GM18867 (cell line): Measurements from ENCODE around the gene EIF2D.
"Not testable (repeated sequence)": the region's sequence is repeated elsewhere in the genome, so short reads cannot be mapped to it uniquely, and the experiment has no call there.

Source experiments
- ATAC-seq: cut with Tn5 transposase; IDR thresholded peaks from one replicate; pipeline ENCODE4 v1.9.1; 2021; ENCODE audit warnings: mild to moderate bottlenecking, moderate library complexity; ENCODE audit not compliant: unreplicated experiment

The EIF2D gene

DNA sequence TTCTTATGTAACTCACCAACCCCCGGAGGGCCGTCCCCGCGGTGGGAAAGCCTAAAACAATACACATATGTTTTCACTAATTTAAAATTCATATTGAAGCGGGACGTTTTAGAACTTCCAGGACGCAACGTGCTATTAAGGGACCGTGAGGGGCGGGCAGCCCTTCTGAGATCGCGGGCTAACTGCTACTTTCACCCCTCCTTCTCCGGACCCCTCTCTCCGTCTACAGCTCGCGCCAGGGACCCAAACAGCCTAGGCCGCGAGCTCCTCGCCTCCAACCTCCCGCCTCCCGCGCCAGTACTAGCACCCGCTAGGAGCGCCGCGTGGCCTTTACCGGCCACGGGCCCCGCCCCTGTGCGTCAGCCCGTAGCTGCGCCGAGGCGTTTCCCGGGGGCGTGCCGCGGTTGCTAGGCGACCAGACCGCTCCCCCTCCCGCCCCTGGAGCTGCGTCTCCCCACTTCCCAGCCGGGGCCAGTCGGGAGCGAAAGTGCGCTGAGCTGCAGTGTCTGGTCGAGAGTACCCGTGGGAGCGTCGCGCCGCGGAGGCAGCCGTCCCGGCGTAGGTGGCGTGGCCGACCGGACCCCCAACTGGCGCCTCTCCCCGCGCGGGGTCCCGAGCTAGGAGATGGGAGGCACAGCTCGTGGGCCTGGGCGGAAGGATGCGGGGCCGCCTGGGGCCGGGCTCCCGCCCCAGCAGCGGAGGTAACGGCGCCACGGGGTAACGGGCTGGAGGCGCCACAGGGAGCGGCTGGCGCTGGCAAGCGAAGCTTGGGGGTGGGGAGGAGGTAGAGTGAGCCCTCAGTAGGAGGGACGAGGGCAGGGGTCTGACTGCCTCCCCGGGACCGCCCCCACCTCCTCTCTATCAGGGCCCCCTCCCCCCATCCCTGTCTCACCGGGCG, 23.1 kb upstream of the EIF2D start, which contains the start of gene DYRK3:
TSS of gene DYRK3 (plus strand) at position 457 of the 898 bp plus-strand sequence. CDS start at position 625, 168 bp downstream.
- ATAC-seq = peak; percentile 91

DNA sequence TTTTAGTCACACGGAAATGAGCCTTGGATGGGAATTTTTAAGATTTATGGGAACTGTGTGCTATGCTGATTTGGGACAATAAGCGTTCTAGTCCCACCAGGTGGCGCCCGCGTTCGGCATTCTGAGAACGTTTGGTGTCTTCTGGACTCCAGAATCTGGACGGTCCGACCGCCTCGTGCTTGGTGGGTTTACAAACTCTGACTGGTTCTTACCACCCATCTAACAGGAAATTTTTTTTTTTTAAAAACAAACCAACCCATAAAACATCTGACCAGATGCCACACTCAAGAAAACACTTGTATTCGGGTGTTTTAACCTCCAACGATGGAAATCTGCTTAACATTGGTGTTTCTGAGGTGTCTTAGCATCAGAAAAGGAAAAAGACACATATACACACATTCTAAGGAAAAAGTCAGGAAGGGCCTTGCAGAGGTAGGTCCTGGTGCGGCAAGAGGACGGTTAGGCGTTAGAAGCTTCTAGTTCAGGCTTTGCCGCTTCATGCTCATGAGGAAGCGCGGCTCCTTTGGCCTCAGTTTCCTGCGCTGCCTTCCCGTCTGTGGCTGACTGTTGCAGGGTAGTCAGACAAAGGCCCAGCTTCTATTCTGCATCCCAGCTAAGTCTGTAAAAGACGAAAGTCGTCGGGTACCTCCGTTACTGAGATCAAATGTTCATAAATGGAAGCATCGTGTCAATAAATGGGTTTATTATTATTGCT, 22.3 kb upstream of the EIF2D start:
- no peak for ATAC-seq

GRCh38 chr1:206633708-206634121, 21.4 kb upstream of the EIF2D start:
- ATAC-seq = no peak

DNA sequence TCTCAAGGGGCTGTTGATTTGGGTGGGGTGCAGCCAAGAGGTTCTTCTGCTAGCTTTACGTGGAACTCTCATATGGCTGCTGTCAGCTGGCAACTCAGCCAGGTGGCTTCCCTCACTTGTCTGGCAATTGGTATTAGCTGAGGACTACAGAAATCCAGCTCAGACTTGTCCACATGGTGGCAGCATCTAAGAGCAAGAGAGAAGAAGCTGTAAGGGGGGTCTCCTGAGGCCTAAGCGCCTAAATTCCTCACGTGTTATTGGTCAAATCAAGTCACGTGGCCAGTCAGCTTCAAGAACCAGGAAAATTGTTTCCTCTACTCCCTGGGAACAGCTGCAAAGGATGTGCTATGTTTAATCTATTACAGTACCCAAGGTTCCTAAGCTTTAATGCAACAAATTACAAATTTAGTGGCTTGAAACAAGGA, 18.8 kb upstream of the EIF2D start:
- no peak for ATAC-seq

DNA sequence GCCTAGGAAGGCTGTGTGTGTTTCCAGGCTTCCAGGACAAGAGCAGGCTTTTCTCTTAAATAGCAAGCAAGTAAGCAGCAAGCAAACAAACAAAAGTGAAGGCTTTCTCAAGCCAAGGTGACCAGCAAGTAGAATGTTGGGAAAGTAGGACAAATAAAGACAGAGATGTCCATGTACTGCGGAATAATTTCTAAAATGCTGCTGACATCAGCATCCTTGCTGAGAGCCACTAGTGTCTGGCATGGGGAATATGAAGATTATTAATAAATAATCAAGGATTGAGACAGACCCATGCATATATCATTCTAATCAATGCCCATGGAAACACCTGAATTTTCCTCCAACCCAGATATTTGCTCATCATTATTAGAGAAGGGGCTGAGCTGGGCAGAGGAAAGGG, 16.7 kb upstream of the EIF2D start:
- no peak for ATAC-seq

DNA sequence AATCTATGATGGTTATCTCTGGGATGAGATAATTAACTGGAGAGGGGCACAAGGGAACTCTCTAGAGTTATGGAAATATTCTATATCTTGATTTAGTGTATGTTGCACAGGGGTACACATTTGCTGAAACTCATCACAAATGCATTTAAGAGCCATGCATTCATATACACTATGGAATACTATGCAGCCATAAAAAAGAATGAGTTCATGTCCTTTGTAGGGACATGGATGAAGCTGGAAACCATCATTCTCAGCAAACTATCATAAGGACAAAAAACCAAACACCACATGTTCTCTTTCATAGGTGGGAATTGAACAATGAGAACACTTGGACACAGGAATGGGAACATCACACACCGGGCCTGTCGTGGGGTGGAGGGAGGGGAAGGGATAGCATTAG, 14.1 kb upstream of the EIF2D start:
- ATAC-seq = not testable (repeated sequence)

DNA sequence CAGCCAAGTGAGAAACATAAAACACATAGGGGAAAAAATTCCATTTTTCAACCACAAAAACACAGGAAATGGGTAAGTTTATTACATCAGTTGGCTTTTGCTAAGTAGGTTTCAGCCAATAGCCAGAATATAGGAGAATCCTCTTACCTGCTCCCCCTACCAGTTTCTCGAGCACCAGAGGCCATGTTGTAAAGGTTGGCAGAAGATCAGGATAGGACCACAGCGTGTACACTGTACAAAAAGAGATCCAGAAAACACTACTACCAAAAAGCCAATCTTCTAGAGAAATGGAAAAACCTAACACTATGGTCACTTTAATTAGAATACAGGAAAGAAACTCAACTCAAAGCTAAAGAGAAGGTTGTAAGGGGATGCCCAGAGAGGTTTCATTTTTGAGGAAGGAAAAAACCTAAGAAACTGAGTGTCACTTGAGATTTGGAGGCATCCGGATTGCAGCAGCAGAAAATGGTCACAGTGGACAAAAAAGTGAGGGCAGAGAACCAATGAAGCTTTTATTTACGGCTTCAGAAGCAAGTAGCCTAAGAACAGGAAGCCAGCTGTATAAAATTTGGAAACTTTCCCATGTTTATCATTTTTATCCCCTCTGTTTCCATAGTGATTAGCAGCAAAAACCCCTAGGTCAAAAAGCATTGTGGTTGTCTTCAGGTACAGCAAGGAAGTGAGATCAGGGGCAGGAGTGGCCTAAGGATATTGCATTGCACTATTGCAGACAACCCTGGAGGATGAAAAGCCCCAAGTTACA, 2.9 kb downstream of the EIF2D start:
- no peak for ATAC-seq

DNA sequence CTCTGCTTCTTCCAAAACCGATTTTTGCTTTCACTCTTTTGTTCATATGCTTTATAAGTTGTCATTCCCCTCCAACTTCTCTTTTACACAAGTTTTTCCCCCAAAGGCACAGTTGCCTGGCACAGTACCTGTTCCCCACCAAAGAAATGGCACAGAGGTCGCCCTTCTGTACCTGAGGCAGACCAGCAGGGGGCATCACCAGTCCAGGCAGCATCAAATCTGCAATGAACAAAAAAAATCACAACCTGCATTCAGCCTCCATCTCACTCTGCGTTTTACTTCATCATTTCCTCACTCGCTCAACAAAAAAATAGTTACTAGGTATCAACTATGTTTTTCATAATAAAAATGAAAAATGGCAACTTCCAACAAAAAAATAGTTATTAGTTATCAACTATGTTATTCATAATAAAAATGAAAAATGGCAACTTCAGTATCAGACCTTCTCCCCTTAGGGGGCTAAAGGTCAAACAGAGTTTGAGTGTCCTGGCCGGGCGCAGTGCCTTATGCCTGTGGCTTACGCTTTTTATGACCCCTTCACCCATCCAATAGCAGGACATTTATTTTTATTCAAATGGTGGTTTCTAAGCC, 4.1 kb downstream of the EIF2D start:
- ATAC-seq = no peak

DNA sequence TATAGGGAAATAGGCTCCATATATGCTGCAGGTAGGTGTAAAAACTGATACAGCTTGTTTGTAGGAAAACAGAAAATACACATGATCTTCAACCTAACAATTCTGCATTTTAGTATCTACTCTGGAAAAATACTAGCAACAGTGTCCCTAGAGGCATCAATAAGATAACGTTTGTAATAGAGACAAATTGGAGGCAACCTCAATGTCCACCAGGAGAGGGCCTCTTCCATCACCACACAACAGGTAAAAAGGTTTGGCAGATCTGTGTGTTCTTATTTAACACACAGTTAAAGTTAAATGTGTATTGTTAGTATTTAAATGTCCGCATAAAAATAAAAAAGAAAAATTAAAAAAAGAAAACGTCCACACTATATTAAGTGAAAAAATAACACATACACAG, 5.4 kb downstream of the EIF2D start:
- ATAC-seq = peak; percentile 33

- no peak for ATAC-seq
Measured at GRCh38 chr1:206604861-206605260, 7.4 kb downstream of the EIF2D start.

DNA sequence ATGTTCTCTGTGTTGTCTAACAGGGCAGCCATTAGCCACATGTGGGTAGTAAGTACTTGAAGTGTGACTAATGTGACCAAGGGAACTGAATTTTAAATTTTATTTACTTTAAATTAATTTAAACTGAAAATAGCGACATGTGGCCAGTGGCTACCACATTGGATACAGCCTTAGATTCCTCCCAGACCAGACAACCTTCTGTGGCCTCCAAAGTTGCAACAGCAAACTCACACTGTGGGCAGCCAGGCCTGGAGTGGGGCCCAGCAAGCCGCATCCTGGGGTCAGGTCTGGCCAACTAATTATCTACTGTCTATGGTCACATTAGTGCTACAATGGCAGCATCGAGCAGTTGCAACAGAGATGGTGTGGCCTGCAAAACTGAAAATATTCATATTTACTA, 11.7 kb downstream of the EIF2D start:
- no peak for ATAC-seq

- ATAC-seq = no peak
Measured at GRCh38 chr1:206596319-206596666, 16.0 kb downstream of the EIF2D start.

- no peak for ATAC-seq
Measured at GRCh38 chr1:206595581-206596318, 16.5 kb downstream of the EIF2D start.

DNA sequence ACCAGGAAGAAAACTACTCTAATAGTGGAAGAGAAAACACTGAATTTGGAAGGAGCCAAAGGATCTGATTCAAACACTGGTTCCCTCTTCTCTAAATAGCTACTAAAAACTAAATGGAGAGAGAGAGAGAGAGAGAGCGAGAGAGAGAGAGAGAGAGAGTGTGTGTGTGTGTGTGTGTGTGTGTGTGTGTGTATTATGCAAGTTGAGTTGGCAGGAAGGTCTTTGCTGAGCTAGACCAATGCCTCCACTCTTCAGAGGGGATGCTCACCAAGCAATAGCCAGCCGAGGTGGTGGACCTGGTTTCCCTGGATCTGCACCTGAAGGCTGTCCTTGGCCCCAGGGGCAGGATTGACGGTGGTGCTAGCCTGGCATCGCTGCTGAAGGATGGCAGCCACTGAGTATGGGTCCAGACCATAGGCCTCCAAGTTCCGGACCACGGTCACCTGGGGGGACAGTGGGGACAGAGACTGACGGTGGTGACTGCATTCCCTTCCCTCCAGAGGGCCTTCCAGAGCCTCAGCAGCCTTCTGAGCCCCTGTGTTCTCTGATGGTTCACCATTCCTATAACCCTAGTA, 18.8 kb downstream of the EIF2D start:
- ATAC-seq = no peak

GRCh38 chr1:206591696-206592095, 20.6 kb downstream of the EIF2D start:
- no peak for ATAC-seq

- ATAC-seq = no peak
Measured at GRCh38 chr1:206591226-206591625, 21.0 kb downstream of the EIF2D start.

GRCh38 chr1:206590025-206590758, 22.1 kb downstream of the EIF2D start:
- no peak for ATAC-seq

DNA sequence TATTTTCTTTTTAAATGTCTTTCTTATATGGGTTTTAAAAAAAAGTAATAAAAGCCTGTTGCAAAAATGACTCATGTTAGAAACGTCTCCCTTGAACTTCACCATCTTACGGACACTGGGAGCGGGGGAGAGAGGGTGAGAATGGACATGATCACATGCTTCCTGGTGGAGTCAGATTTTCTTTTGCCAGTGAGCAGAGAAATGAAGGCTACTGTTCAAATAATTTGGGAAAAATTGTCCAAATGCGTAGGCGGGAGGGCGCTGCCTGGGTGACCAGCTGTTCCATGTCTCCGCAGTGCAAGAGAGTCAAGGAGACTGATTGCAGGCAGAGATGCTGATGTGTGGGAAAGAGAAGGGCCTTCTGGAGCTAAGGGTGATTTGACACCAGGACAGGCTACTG, 23.1 kb downstream of the EIF2D start:
- ATAC-seq = no peak

DNA sequence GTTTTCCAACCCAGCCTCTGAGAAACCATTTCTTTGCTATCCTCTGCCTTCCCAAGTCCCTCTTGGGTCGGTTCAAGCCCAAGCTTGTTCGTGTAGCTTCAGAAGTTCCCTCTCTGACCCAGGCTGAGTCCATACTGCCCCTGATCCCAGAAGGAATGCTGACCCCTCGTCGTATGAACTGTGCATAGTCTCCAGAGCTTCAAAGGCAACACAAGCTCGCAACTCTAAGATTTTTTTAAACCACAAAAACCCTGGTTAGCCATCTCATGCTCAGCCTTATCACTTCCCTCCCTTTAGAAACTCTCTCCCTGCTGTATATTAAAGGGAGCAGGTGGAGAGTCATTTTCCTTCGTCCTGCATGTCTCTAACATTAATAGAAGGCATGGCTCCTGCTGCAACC, 23.8 kb downstream of the EIF2D start:
- no peak for ATAC-seq
